SU-DHL-6 (cell line): ENCODE measurements around the gene STAMBPL1.
A peak's percentile ranks its signal among the peaks of the same experiment; 100 is the strongest.
"Not testable (repeated sequence)": the region's sequence is repeated elsewhere in the genome, so short reads cannot be mapped to it uniquely, and the experiment has no call there.

ENCODE experiments used
- H2AFZ ChIP-seq: fragments of 200-600 bp; sonication (generic); 2 replicates; pipeline ENCODE4 v1.6.1; 2014; ENCODE audit warnings: low read depth, mild to moderate bottlenecking, moderate library complexity, mixed read lengths, antibody characterized with exemption, low read length; ENCODE audit not compliant: severe bottlenecking
- H3F3A ChIP-seq: fragments of 200-600 bp; shearing (Covaris generic); 2 replicates; pipeline ENCODE4 v1.6.0; 2016; ENCODE audit warnings: antibody characterized with exemption, mild to moderate bottlenecking; ENCODE audit not compliant: insufficient read depth
- H3K27ac ChIP-seq: fragments of 200-600 bp; sonication (generic); 2 replicates; pipeline ENCODE4 v1.5.1; 2016; ENCODE audit warnings: low read depth, mild to moderate bottlenecking, low read length, moderate library complexity, mixed read lengths
- H3K27me3 ChIP-seq: fragments of 200-600 bp; sonication (generic), shearing (Covaris generic); 2 replicates; pipeline ENCODE4 v1.6.0; 2014; ENCODE audit warnings: mild to moderate bottlenecking, low read length
- H3K36me3 ChIP-seq: fragments of 200-600 bp; sonication (generic); 2 replicates; pipeline ENCODE4 v1.6.1; 2014; ENCODE audit warnings: mild to moderate bottlenecking, low read length, mixed read lengths
- H3K4me2 ChIP-seq: fragments of 300-600, 200-600 bp; shearing (Covaris generic), sonication (generic); 2 replicates; pipeline ENCODE4 v1.6.0; 2014; ENCODE audit warnings: low read length, low read depth, mild to moderate bottlenecking; ENCODE audit not compliant: poor library complexity, severe bottlenecking
- H3K4me3 ChIP-seq: fragments of 200-600 bp; sonication (generic); 2 replicates; pipeline ENCODE4 v1.5.1; 2014; ENCODE audit warnings: antibody characterized with exemption, low read length, mild to moderate bottlenecking, mixed read lengths; ENCODE audit not compliant: insufficient read depth, poor library complexity, severe bottlenecking
- H3K79me2 ChIP-seq: fragments of 200-600 bp; sonication (generic); 2 replicates; pipeline ENCODE4 v1.6.1; 2014; ENCODE audit warnings: mild to moderate bottlenecking, low read length, moderate library complexity; ENCODE audit not compliant: insufficient read depth
- H3K9ac ChIP-seq: fragments of 200-600 bp; sonication (generic); 2 replicates; pipeline ENCODE4 v1.7.0; 2014; ENCODE audit warnings: mild to moderate bottlenecking, low read length
- H3K9me2 ChIP-seq: fragments of 200-600 bp; sonication (generic); replicated peaks from 2 replicates; pipeline ENCODE4 v1.6.1; 2014; ENCODE audit warnings: low read length; ENCODE audit not compliant: insufficient read depth
- H3K9me3 ChIP-seq: fragments of 200-600 bp; sonication (generic); 2 replicates; pipeline ENCODE4 v1.6.1; 2014; ENCODE audit warnings: low read length, mixed read lengths; ENCODE audit not compliant: insufficient read depth
- H4K20me1 ChIP-seq: fragments of 200-600 bp; sonication (generic); 2 replicates; pipeline ENCODE4 v1.6.1; 2014; ENCODE audit warnings: low read depth, mild to moderate bottlenecking, antibody characterized with exemption, low read length, moderate library complexity, mixed read lengths
- CTCF ChIP-seq: fragments of 200-600 bp; sonication (generic); IDR thresholded peaks from one replicate; pipeline ENCODE4 v1.5.1; 2017; ENCODE audit warnings: antibody characterized with exemption, mild to moderate bottlenecking, low read length, moderate library complexity; ENCODE audit not compliant: insufficient read depth, poor library complexity, severe bottlenecking
- EZH2phosphoT487 ChIP-seq: fragments of 200-600 bp; sonication (generic), shearing (Covaris generic); conservative IDR thresholded peaks from 2 replicates; pipeline ENCODE4 v1.6.1; 2018; ENCODE audit warnings: mild to moderate bottlenecking, antibody characterized with exemption, low read length, moderate library complexity, mixed read lengths

The STAMBPL1 gene

GRCh38 chr10:88931548-88931947 is 51.5 kb downstream of the STAMBPL1 start:
- H3K4me3 ChIP-seq = no peak overlapping the region
- H3K4me2 ChIP-seq = no peak overlapping the region
- H3K36me3 ChIP-seq = no peaks in the 10 kb centered on the region
- no peaks in the 10 kb centered on the region for H3K27me3 ChIP-seq
- no peak overlapping the region for H3K9ac ChIP-seq
- H2AFZ ChIP-seq = no peak overlapping the region
- H3K9me3 ChIP-seq = no peaks in the 10 kb centered on the region
- no peak overlapping the region for H3K27ac ChIP-seq
- H3K79me2 ChIP-seq = no peaks in the 10 kb centered on the region
- no peak for TF ChIP-seq EZH2phosphoT487
- H4K20me1 ChIP-seq = no peaks in the 10 kb centered on the region
- H3K9me2 ChIP-seq = no peaks in the 10 kb centered on the region
- H3F3A ChIP-seq = no peaks in the 10 kb centered on the region

GRCh38 chr10:88932029-88932428 is 52.0 kb downstream of the STAMBPL1 start:
- H3K27me3 ChIP-seq, H2AFZ ChIP-seq, H3K36me3 ChIP-seq, H3K4me3 ChIP-seq, H3K27ac ChIP-seq, H3K9me2 ChIP-seq, H3F3A ChIP-seq, H3K9ac ChIP-seq, H4K20me1 ChIP-seq, H3K9me3 ChIP-seq, H3K79me2 ChIP-seq: not testable (repeated sequence)
- peak overlapping the region; percentile 4 for H3K4me2 ChIP-seq

- peak overlapping the region; percentile 4 for H3K4me2 ChIP-seq
- no peak overlapping the region for H2AFZ ChIP-seq
- H3K9me3 ChIP-seq = no peaks in the 10 kb centered on the region
- no peaks in the 10 kb centered on the region for H3K27me3 ChIP-seq
- no peaks in the 10 kb centered on the region for H3F3A ChIP-seq
- H3K4me3 ChIP-seq = no peak overlapping the region
- no peaks in the 10 kb centered on the region for H3K36me3 ChIP-seq
- H3K79me2 ChIP-seq = no peaks in the 10 kb centered on the region
- H3K9ac ChIP-seq = no peak overlapping the region
- H3K9me2 ChIP-seq = no peaks in the 10 kb centered on the region
- peak; percentile 70 for TF ChIP-seq CTCF
- no peak for TF ChIP-seq EZH2phosphoT487
- H3K27ac ChIP-seq = no peak overlapping the region
- no peaks in the 10 kb centered on the region for H4K20me1 ChIP-seq
Measured at GRCh38 chr10:88932539-88933256, 52.7 kb downstream of the STAMBPL1 start.

- Histone ChIP-seq H4K20me1 (no peaks in the 10 kb centered on the region), H3K9me3 (no peaks in the 10 kb centered on the region), H3K36me3 (no peaks in the 10 kb centered on the region), H3K4me3 (no peak overlapping the region), H3F3A (no peaks in the 10 kb centered on the region), H2AFZ (no peak overlapping the region), H3K27me3 (no peaks in the 10 kb centered on the region), H3K27ac (no peak overlapping the region), H3K4me2 (no peak overlapping the region), H3K79me2 (no peaks in the 10 kb centered on the region), H3K9ac (no peak overlapping the region), H3K9me2 (no peaks in the 10 kb centered on the region)
- TF ChIP-seq EZH2phosphoT487 (no peak), CTCF (no peak)
Measured at GRCh38 chr10:88933564-88933963, 53.5 kb downstream of the STAMBPL1 start.
